GM23248 (cell line): ENCODE results near the gene PREX1. TPM values are rescaled to one million over a fixed set of nuclear protein-coding genes. Genes with fewer than 3 reads are reported as not detected.

Experiments used
- DNase-seq: peaks from one replicate; pipeline ENCODE4 v3.0.0-alpha.2; 2015
- H2AFZ ChIP-seq: fragments of 200-600 bp; sonication (generic); 2 replicates; pipeline ENCODE4 v1.6.1; 2016; ENCODE audit warnings: antibody characterized with exemption
- H3F3A ChIP-seq: fragments of 200-600 bp; sonication (generic); 2 replicates; pipeline ENCODE4 v1.6.1; 2016; ENCODE audit warnings: mild to moderate bottlenecking, antibody characterized with exemption, mixed run types; ENCODE audit not compliant: insufficient read depth
- H3K27ac ChIP-seq: fragments of 200-600 bp; sonication (generic); 2 replicates; pipeline ENCODE4 v1.5.1; 2016; ENCODE audit warnings: mild to moderate bottlenecking
- H3K27me3 ChIP-seq: fragments of 200-600 bp; sonication (generic); replicated peaks from 2 replicates; pipeline ENCODE4 v1.6.1; 2016; ENCODE audit warnings: mild to moderate bottlenecking; ENCODE audit not compliant: insufficient read depth
- H3K36me3 ChIP-seq: fragments of 200-600 bp; sonication (generic); 2 replicates; pipeline ENCODE4 v1.6.1; 2016; ENCODE audit warnings: low read depth, mild to moderate bottlenecking
- H3K4me1 ChIP-seq: fragments of 200-600 bp; sonication (generic); 2 replicates; pipeline ENCODE4 v1.6.1; 2016; ENCODE audit warnings: mild to moderate bottlenecking; ENCODE audit not compliant: insufficient read depth
- H3K4me2 ChIP-seq: fragments of 200-600 bp; sonication (generic); one replicate; pipeline ENCODE4 v1.6.1; 2016; ENCODE audit warnings: mild to moderate bottlenecking; ENCODE audit not compliant: unreplicated experiment
- H3K4me3 ChIP-seq: fragments of 200-600 bp; sonication (generic); 2 replicates; pipeline ENCODE4 v1.5.1; 2016; ENCODE audit warnings: mild to moderate bottlenecking
- H3K79me2 ChIP-seq: fragments of 200-600 bp; sonication (generic); 2 replicates; pipeline ENCODE4 v1.6.1; 2016; ENCODE audit warnings: mild to moderate bottlenecking; ENCODE audit not compliant: insufficient read depth
- H3K9ac ChIP-seq: fragments of 200-600 bp; sonication (generic); 2 replicates; pipeline ENCODE4 v1.6.1; 2016; ENCODE audit warnings: mild to moderate bottlenecking
- H3K9me2 ChIP-seq: fragments of 200-600 bp; sonication (generic); 2 replicates; pipeline ENCODE4 v1.6.1; 2016; ENCODE audit warnings: mixed run types, mild to moderate bottlenecking, moderate library complexity; ENCODE audit not compliant: insufficient read depth
- H3K9me3 ChIP-seq: fragments of 200-600 bp; sonication (generic); one replicate; pipeline ENCODE4 v1.6.1; 2017; ENCODE audit warnings: low read depth
- H4K20me1 ChIP-seq: fragments of 200-600 bp; sonication (generic); 2 replicates; pipeline ENCODE4 v1.6.0; 2016; ENCODE audit not compliant: insufficient read depth
- EZH2 ChIP-seq: fragments of 200-600 bp; sonication (generic); IDR thresholded peaks from 2 replicates; pipeline ENCODE4 v1.6.1; 2018; ENCODE audit warnings: antibody characterized with exemption, mild to moderate bottlenecking; ENCODE audit not compliant: insufficient read depth, poor library complexity, severe bottlenecking
- EZH2phosphoT487 ChIP-seq: fragments of 200-600 bp; sonication (generic); IDR thresholded peaks from 2 replicates; pipeline ENCODE4 v1.6.1; 2018; ENCODE audit warnings: antibody characterized with exemption, moderate library complexity, mild to moderate bottlenecking, low read depth; ENCODE audit not compliant: insufficient read depth
- WGBS, 2 experiments: methylation state at CpG; one replicate each; pipeline ENCODE4 v1.1.6; 2015 to 2017; ENCODE audit warnings: low lambda C conversion rate in 2 of 2, low coverage in 1 of 2; ENCODE audit errors: missing lambda C conversion rate in 2 of 2; 5-methylcytosine and 5-hydroxymethylcytosine counted together
- in situ Hi-C: fragments of 300-500 bp; cut with MboI; formaldehyde crosslinking; loops from 2 replicates; pipeline ENCODE4 v1.15.0; 2020
- polyA plus RNA-seq: library from polyadenylated mRNA; unstranded; fragments of >200 nt; fragmentation: Nextera tagmentation; extraction: Ambion mirVana; gene quantifications from 2 replicates; pipeline ENCODE4 v1.2.1, GENCODE V29; 2016
- total RNA-seq: library from RNA; depleted of rRNA; stranded (reverse); fragments of >200 nt; shearing (Covaris generic); gene quantifications from 2 replicates; pipeline ENCODE4 v1.2.3, GENCODE V29; 2014

Gene PREX1
- total and polyA plus RNA-seq, 2 experiments from 2014 or later = 0.13 to 0.65 TPM

DNA sequence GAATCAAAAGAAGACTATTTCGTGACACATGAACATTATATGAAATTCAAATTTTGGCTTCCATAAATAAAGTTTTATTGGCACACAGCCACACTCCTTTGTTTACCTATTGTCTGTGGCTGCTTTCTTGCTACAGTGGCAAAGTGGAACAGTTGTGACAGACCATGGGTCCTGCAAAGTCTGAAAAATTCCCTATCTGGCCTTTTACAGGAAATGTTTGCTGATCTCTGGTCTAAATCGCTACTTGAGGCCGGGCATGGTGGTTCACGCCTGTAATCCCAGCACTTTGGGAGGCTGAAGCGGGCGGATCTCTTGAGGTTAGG is 23.1 kb upstream of the PREX1 start:
- Histone ChIP-seq H3K79me2 (no peaks in the 10 kb centered on the region), H3K27ac (no peak overlapping the region), H3K27me3 (peaks cover 13% of the 10 kb centered on the region), H3K9me2 (no peaks in the 10 kb centered on the region), H3K36me3 (no peaks in the 10 kb centered on the region), H3K9ac (no peak overlapping the region), H3F3A (no peaks in the 10 kb centered on the region), H3K9me3 (no peaks in the 10 kb centered on the region), H2AFZ (no peak overlapping the region), H3K4me3 (no peak overlapping the region), H4K20me1 (no peaks in the 10 kb centered on the region), H3K4me1 (no peaks in the 10 kb centered on the region), H3K4me2 (no peak overlapping the region)
- WGBS, 2 experiments = 79% methylated on average over 6 of the region's 6 CpGs
- in situ Hi-C loops = no loop called here
- DNase-seq = no peak
- TF ChIP-seq EZH2phosphoT487 (no peak), EZH2 (no peak)

DNA sequence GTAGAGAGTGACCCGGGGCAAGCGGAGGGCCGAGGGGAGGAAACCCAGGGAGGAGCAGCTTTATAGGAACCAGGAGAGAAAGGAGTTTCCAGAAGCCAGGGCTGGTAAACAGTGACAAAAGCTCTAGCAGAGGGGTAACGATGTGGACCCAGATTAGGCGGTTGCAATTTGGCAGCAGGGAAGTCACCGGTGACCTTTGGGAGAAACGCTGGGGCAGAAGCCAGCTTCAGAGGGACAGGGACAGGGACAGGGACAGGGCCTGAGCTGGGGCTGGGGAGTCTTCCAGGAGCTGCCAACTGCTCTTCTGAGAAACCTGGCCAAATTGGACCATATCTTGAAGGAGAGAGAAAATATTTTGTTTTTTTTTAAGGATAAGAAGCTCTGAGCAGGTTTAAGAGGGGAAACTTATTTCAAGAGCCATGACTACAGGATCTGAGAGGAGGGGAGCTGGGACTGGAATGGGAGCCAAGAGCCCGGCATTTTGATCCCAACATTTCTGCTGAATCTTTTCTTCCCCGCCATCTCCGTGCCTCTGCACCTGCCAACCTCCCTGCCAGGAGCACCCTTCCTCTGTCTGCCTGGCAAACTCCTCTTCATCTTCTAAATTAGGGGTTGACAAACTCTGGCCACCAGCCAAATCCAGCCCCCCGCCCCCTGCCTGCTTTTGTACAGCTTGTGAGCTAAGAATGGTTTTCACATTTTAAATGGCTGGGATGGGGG is 22.6 kb upstream of the PREX1 start:
- WGBS, 2 experiments = 56 to 63% methylated on average over 11 of the region's 11 CpGs
- Histone ChIP-seq H3K4me2 (no peak overlapping the region), H3K36me3 (no peaks in the 10 kb centered on the region)

DNA sequence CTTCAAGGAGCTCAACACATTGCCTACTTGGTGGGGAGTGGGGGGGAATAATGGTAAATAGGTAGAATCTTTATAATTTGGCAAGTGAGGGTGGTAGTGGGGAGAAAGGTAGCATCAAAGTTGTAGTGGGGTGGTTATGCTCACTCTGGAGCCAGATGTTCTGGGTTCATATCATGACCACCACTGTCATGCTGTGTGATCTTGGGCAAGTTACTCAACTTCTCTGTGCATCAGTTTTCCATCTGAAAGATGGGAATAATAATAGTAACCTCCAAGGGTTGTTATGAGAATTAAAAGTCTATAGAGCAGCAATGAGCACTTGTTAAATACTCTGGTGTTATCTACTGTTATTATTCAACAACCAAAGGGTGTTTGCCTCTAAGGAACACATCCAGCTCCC is 22.0 kb upstream of the PREX1 start:
- Histone ChIP-seq H4K20me1 (no peaks in the 10 kb centered on the region), H3K9ac (no peak overlapping the region), H3K27me3 (peaks cover 13% of the 10 kb centered on the region), H3K79me2 (no peaks in the 10 kb centered on the region), H2AFZ (no peak overlapping the region), H3K9me2 (no peaks in the 10 kb centered on the region), H3K36me3 (no peaks in the 10 kb centered on the region), H3F3A (no peaks in the 10 kb centered on the region), H3K4me3 (no peak overlapping the region), H3K9me3 (no peaks in the 10 kb centered on the region), H3K4me1 (0 out of 2 replicates have a peak, but pooled peaks cover 2% of the 10 kb centered on the region), H3K4me2 (no peak overlapping the region), H3K27ac (no peak overlapping the region)
- TF ChIP-seq EZH2 (no peak), EZH2phosphoT487 (no peak)
- in situ Hi-C loops = no loop called here
- DNase-seq = no peak

More for the DNA sequence above, 22.6 kb upstream of the PREX1 start:
- Histone ChIP-seq H3K4me3 (no peak overlapping the region), H2AFZ (no peak overlapping the region), H3K4me1 (no peaks in the 10 kb centered on the region), H3K27me3 (peaks cover 13% of the 10 kb centered on the region), H3K27ac (no peak overlapping the region), H3K9ac (no peak overlapping the region), H3K9me2 (no peaks in the 10 kb centered on the region), H4K20me1 (no peaks in the 10 kb centered on the region), H3F3A (no peaks in the 10 kb centered on the region), H3K79me2 (no peaks in the 10 kb centered on the region), H3K9me3 (no peaks in the 10 kb centered on the region)
- in situ Hi-C loops = no loop called here
- TF ChIP-seq EZH2 = no peak
- TF ChIP-seq EZH2phosphoT487 = no peak
- no peak for DNase-seq

DNA sequence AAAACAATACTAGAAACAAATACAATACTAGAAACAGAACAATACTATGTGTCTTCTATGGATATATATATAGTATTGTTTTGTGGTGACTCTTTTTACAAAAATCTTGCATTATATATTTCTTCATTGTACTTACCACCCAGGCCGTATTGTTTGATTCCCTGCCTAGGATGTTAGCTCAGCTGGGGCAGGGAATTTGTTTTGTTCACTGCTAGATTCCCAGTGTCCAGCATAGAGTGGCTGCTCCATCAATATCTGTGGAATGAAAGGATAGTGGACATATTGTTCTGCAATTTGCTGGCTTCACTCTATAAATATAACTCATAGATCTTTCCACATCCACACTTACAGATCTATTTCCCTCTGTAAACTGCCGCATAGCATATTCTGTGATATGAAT is 21.5 kb upstream of the PREX1 start:
- 77 to 83% methylated on average over 2 of the region's 2 CpGs for WGBS, 2 experiments
- H3K27me3 ChIP-seq = peaks cover 13% of the 10 kb centered on the region
- H3K4me2 ChIP-seq = no peak overlapping the region
- no peaks in the 10 kb centered on the region for H4K20me1 ChIP-seq
- H3K79me2 ChIP-seq = no peaks in the 10 kb centered on the region
- no peak for TF ChIP-seq EZH2phosphoT487
- TF ChIP-seq EZH2 = no peak
- no peak overlapping the region for H2AFZ ChIP-seq
- no peaks in the 10 kb centered on the region for H3K9me2 ChIP-seq
- H3K36me3 ChIP-seq = no peaks in the 10 kb centered on the region
- no peak overlapping the region for H3K9ac ChIP-seq
- no peak for DNase-seq
- no peak overlapping the region for H3K27ac ChIP-seq
- H3K4me3 ChIP-seq = no peak overlapping the region
- in situ Hi-C loops = no loop called here
- no peaks in the 10 kb centered on the region for H3F3A ChIP-seq
- 0 out of 2 replicates have a peak, but pooled peaks cover 4% of the 10 kb centered on the region for H3K4me1 ChIP-seq
- no peaks in the 10 kb centered on the region for H3K9me3 ChIP-seq
